Mucosa of descending colon (tissue), 3 donors: Measurements from ENCODE around the gene CNOT1. TPM values are rescaled to one million over a fixed set of nuclear protein-coding genes. Genes with fewer than 3 reads are reported as not detected.

Experiments
- ATAC-seq: fragments of 200-7000 bp; cut with Tn5 transposase; one replicate; pipeline ENCODE4 v1.9.1; 2020; ENCODE audit warnings: mild to moderate bottlenecking, moderate library complexity
- DNase-seq, 3 donors: peaks; one replicate each; pipeline ENCODE4 v3.0.0-alpha.2; 2020
- H3K36me3 ChIP-seq: fragments of 200-600 bp; one replicate; pipeline ENCODE4 v1.8.0; 2021; ENCODE audit warnings: low read depth, mild to moderate bottlenecking
- H3K4me1 ChIP-seq: fragments of 200-600 bp; one replicate; pipeline ENCODE4 v1.8.0; 2021; ENCODE audit warnings: low read depth, mild to moderate bottlenecking
- H3K4me3 ChIP-seq: fragments of 200-600 bp; one replicate; pipeline ENCODE4 v1.8.0; 2021; ENCODE audit warnings: mild to moderate bottlenecking
- H3K9me3 ChIP-seq: fragments of 200-600 bp; one replicate; pipeline ENCODE4 v1.8.0; 2021; ENCODE audit warnings: mild to moderate bottlenecking
- CTCF ChIP-seq: fragments of 200-600 bp; IDR thresholded peaks from one replicate; pipeline ENCODE4 v1.8.0; 2022; ENCODE audit warnings: antibody characterized with exemption, mild to moderate bottlenecking
- intact Hi-C, 2 donors: fragments of 100-400 bp; cut with DNase I in 1 of 2; cut with micrococcal nuclease in 1 of 2; formaldehyde crosslinking; loops; one replicate each; pipeline versions ENCODE4 v1.11.0 to v1.11.1; 2022; cut with DNase I, micrococcal nuclease
- total RNA-seq, 3 donors: library from RNA; stranded (reverse); fragmentation: NEBNext Ultra II Directional in 2 of 3; extraction: Animal tissue kit (Norgen Biotek cat#: 25700) in 2 of 3; gene quantifications; one replicate each; pipeline versions ENCODE4 v1.2.1 to v1.2.4, GENCODE V29; 2021 to 2023
- donor health status: DM: no; HTN: no; CAD: no; lungs with moderate emphysema.
- donor health status: DM: no; HTN: no; CAD: no.
- donor health status: DM: no; HTN: yes; CAD: no.

Gene CNOT1
- total RNA-seq, 3 donors from 2014 or later: 194 to 239 (median 230) TPM

DNA sequence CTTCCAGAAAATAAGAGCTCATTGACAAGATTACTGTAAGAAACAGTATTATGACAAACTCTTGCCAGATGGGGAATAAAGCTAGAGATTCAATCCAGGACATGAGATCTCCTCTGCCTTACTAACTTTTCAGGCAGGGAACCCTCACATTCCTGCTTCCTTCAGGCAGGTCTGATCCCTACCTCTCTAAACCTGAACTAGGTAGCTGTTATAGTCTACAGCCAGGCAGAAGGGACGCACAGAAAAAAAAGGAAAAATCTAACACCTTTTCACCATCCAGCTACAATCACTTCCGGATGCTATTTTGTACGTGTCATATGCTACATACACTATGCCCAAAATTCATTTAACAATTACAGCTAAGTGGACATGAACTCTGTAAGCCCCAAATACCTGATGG is 41.2 kb downstream of the CNOT1 start:
- no peak for TF ChIP-seq CTCF
- ATAC-seq (no peak), DNase-seq (no peak)
- Histone ChIP-seq H3K4me3 (no peak overlapping the region), H3K36me3 (peaks cover 13% of the 10 kb centered on the region), H3K4me1 (no peaks in the 10 kb centered on the region), H3K9me3 (no peaks in the 10 kb centered on the region)
- intact Hi-C loops: loop anchor here in 1 of 2 donors (10.0 kb wide), 1 partner anchor 54 kb away; no protein-coding TSS in a partner anchor

DNA sequence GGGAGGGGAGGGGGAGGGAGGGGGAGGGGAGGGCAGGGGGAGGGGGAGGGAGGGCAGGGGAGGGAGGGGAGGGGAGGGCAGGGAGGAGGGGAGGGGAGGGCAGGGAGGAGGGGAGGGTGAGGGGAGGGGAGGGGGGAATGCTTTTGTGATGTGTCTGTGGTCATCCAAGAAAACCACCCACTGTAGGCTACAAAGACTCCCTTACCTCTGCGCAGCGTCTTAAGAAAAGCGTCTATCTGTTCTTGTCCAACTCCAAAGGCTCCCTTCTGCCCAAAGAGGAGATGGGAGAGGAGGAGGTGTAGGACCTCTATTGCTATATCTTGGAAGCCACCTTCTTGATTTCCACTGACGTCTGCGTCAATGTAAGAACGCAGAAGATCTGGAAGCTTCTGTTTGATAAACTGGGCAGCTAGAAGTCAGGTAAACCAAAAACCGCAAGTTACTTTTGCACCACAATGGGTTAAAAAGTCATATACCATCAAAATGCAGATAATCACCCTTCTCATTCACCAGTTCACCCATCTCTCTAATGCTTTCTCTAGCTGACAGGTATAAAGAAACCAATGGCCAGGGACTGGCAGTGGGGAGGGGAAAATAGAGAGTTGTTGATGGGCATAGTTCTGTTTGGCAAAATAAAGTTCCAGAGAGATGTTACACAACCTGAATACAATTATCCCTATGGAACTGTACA is 43.1 kb downstream of the CNOT1 start:
- peaks cover 10% of the 10 kb centered on the region for H3K36me3 ChIP-seq
- no peak overlapping the region for H3K4me3 ChIP-seq
- intact Hi-C loops: loop anchor here in 1 of 2 donors (10.0 kb wide), 1 partner anchor 52 kb away; no protein-coding TSS in a partner anchor

DNA sequence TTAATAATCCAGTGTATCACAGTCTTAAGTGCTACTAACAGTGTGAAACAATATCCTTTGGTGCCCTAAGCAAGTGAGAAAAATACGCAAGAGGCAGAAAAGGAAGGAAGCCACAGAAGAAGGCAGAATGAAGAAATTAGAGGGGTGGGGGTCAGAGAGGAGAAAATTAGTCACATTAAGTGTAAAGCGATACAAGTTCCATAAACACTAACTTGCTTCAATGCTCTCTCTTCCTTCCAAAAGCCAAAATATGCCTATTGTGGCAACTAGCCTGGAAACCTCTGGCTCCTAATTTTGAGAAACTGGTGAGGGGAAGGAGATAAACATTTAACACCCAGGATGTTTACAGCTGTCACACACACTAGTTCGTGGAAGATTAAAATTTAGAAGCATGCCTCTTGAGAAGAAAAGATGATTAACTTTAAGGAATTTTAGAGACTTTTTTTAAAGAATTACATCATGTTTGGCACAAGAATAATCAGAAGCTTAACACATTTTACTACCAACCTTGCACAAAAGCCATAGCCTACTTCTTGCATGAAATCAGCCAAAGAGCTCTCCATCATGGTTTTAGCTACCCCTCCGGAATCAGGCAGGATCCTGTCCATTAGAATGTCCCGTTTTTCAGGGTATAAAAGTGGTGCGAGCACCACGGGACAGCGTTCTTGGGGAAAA is 44.7 kb downstream of the CNOT1 start:
- no peak for TF ChIP-seq CTCF
- no peak overlapping the region for H3K4me3 ChIP-seq
- ATAC-seq: no peak
- H3K4me1 ChIP-seq: no peaks in the 10 kb centered on the region
- no peak for DNase-seq
- H3K36me3 ChIP-seq: peaks cover 10% of the 10 kb centered on the region
- intact Hi-C loops: loop anchor here in 1 of 2 donors (10.0 kb wide), 1 partner anchor 50 kb away; no protein-coding TSS in a partner anchor
- no peaks in the 10 kb centered on the region for H3K9me3 ChIP-seq

More for the DNA sequence above, 43.1 kb downstream of the CNOT1 start:
- ATAC-seq (no peak), DNase-seq (no peak)
- H3K4me1 ChIP-seq: no peaks in the 10 kb centered on the region
- H3K9me3 ChIP-seq: no peaks in the 10 kb centered on the region
- TF ChIP-seq CTCF: no peak

- DNase-seq (no peak), ATAC-seq (no peak)
- H3K36me3 ChIP-seq: peaks cover 10% of the 10 kb centered on the region
- no peak overlapping the region for H3K4me3 ChIP-seq
- no peaks in the 10 kb centered on the region for H3K9me3 ChIP-seq
- no peak for TF ChIP-seq CTCF
- no peaks in the 10 kb centered on the region for H3K4me1 ChIP-seq
- intact Hi-C loops: loop anchor here in 1 of 2 donors (10.0 kb wide), 1 partner anchor 48 kb away; no protein-coding TSS in a partner anchor
Measured at GRCh38 chr16:58582971-58583765, 46.5 kb downstream of the CNOT1 start.

GRCh38 chr16:58582133-58582532 is 47.5 kb downstream of the CNOT1 start:
- Histone ChIP-seq H3K4me3 (no peak overlapping the region), H3K9me3 (no peaks in the 10 kb centered on the region), H3K4me1 (no peaks in the 10 kb centered on the region), H3K36me3 (peaks cover 15% of the 10 kb centered on the region)
- no peak for TF ChIP-seq CTCF
- ATAC-seq: no peak
- no peak for DNase-seq
- intact Hi-C loops: loop anchor here in 1 of 2 donors (10.0 kb wide), 1 partner anchor 47 kb away; no protein-coding TSS in a partner anchor
